H1 (cell line): ENCODE results near the gene F8. TPM values are rescaled to one million over a fixed set of nuclear protein-coding genes. Genes with fewer than 3 reads are reported as not detected.

Source experiments
- CTCF ChIA-PET: fragments of 300-600 bp; sonication (Branson Sonifier 250); formaldehyde crosslinking; loops from one replicate; lab custom pipeline; 2021; ENCODE audit not compliant: partially characterized antibody; lab: Charles Lee
- POLR2A ChIA-PET: fragments of 300-600 bp; sonication (Branson Sonifier 250); formaldehyde crosslinking; loops from one replicate; lab custom pipeline; 2021; ENCODE audit warnings: inconsistent platforms; ENCODE audit not compliant: partially characterized antibody; lab: Charles Lee
- DNase-seq, 2 experiments: peaks; one replicate each; pipeline versions ENCODE4 v3.0.0 to v3.0.0-alpha.2; 2010 to 2022; ENCODE audit warnings: low spot score in 2 of 2, low read depth in 1 of 2, mixed read lengths in 1 of 2
- FAIRE-seq: peaks from 2 replicates; lab custom pipeline; 2011; peaks lifted over from hg19 to GRCh38; lab: Jason Lieb, UNC
- H2AFZ ChIP-seq: 2 replicates; pipeline ENCODE4 v1.8.1; 2012; ENCODE audit warnings: low read length, inconsistent platforms
- H2AK5ac ChIP-seq: 2 replicates; pipeline ENCODE4 v1.6.1; 2013; ENCODE audit warnings: low read depth, low read length
- H2BK120ac ChIP-seq: replicated peaks from 2 replicates; pipeline ENCODE3; 2013; ENCODE audit warnings: low read depth, low read length, inconsistent platforms
- H2BK12ac ChIP-seq: 2 replicates; pipeline ENCODE4 v1.6.1; 2013; ENCODE audit warnings: low read depth, low read length
- H2BK15ac ChIP-seq: 2 replicates; pipeline ENCODE4 v1.6.1; 2013; ENCODE audit warnings: low read length
- H2BK20ac ChIP-seq: 2 replicates; pipeline ENCODE4 v1.6.1; 2013; ENCODE audit warnings: low read length
- H2BK5ac ChIP-seq: 2 replicates; pipeline ENCODE4 v1.6.1; 2013; ENCODE audit warnings: low read depth, low read length
- H3K14ac ChIP-seq: 2 replicates; pipeline ENCODE4 v1.6.1; 2013; ENCODE audit warnings: inconsistent platforms; ENCODE audit not compliant: insufficient read length
- H3K18ac ChIP-seq: 2 replicates; pipeline ENCODE4 v1.6.1; 2013; ENCODE audit warnings: low read length; ENCODE audit errors: extremely low read depth
- H3K23ac ChIP-seq: 2 replicates; pipeline ENCODE4 v1.6.1; 2013; ENCODE audit warnings: inconsistent platforms; ENCODE audit not compliant: insufficient read length
- H3K23me2 ChIP-seq: 2 replicates; pipeline ENCODE4 v1.6.1; 2013; ENCODE audit warnings: low read depth, low read length
- H3K27ac ChIP-seq: 2 replicates; pipeline ENCODE4 v1.6.1; 2011; ENCODE audit warnings: low read depth, low read length, inconsistent platforms
- H3K27me3 ChIP-seq, 4 experiments: replicated peaks in 1 of 4; 1 replicate in 1 of 4; 2 replicates in 3 of 4; pipeline versions ENCODE4 v1.6.1 to v1.8.1; 2011 to 2013; ENCODE audit warnings: low read length in 3 of 4, mild to moderate bottlenecking in 3 of 4, inconsistent platforms in 2 of 4, mixed read lengths in 2 of 4, moderate library complexity in 1 of 4; ENCODE audit not compliant: control insufficient read depth in 3 of 4, insufficient read depth in 3 of 4; ENCODE audit errors: extremely low read depth in 1 of 4
- H3K36me3 ChIP-seq, 4 experiments: 2 replicates each; pipeline versions ENCODE4 v1.6.1 to v1.8.1; 2011 to 2013; ENCODE audit warnings: mild to moderate bottlenecking in 4 of 4, low read length in 3 of 4, moderate library complexity in 2 of 4, control low read depth in 1 of 4, inconsistent platforms in 1 of 4; ENCODE audit not compliant: insufficient read depth in 4 of 4, control insufficient read depth in 2 of 4
- H3K4ac ChIP-seq: replicated peaks from 2 replicates; pipeline ENCODE3; 2013; ENCODE audit warnings: low read length, low read depth, mixed read lengths, inconsistent platforms; ENCODE audit not compliant: insufficient read length
- H3K4me1 ChIP-seq, 4 experiments: replicated peaks in 1 of 4; 1 replicate in 1 of 4; 2 replicates in 3 of 4; pipeline versions ENCODE4 v1.6.1 to v1.8.1; 2011 to 2013; ENCODE audit warnings: low read length in 3 of 4, inconsistent platforms in 2 of 4, mixed read lengths in 1 of 4; ENCODE audit not compliant: insufficient read depth in 4 of 4, control insufficient read depth in 3 of 4
- H3K4me2 ChIP-seq, 2 experiments: 2 replicates each; pipeline versions ENCODE4 v1.6.1 to v1.8.1; 2011 to 2013; ENCODE audit warnings: low read depth in 2 of 2, low read length in 2 of 2, control low read depth in 1 of 2, inconsistent platforms in 1 of 2, mild to moderate bottlenecking in 1 of 2; ENCODE audit not compliant: insufficient read depth in 1 of 2
- H3K4me3 ChIP-seq, 4 experiments: fragments of 200-600, 300-600 bp in 1 of 4; sonication (generic), shearing (Covaris generic), sonication (Bioruptor Twin) in 1 of 4; 2 replicates each; pipeline versions ENCODE4 v1.5.1 to v1.8.1; 2011 to 2016; ENCODE audit warnings: low read length in 4 of 4, low read depth in 3 of 4, control low read depth in 2 of 4, inconsistent platforms in 2 of 4, mild to moderate bottlenecking in 2 of 4, mixed read lengths in 1 of 4, moderate library complexity in 1 of 4; ENCODE audit not compliant: insufficient read depth in 2 of 4; ENCODE audit errors: extremely low read depth in 1 of 4
- H3K56ac ChIP-seq: replicated peaks from 2 replicates; pipeline ENCODE3; 2013; ENCODE audit warnings: low read depth, mild to moderate bottlenecking, mixed read lengths, low read length, inconsistent platforms; ENCODE audit not compliant: insufficient read length
- H3K79me1 ChIP-seq: 2 replicates; pipeline ENCODE4 v1.6.1; 2013; ENCODE audit warnings: low read depth, low read length, control low read depth
- H3K79me2 ChIP-seq, 2 experiments: 2 replicates each; pipeline versions ENCODE4 v1.6.1 to v1.8.1; 2012 to 2013; ENCODE audit warnings: low read length in 2 of 2, mild to moderate bottlenecking in 2 of 2, inconsistent platforms in 1 of 2; ENCODE audit not compliant: insufficient read depth in 2 of 2, control insufficient read depth in 1 of 2
- H3K9ac ChIP-seq, 4 experiments: replicated peaks in 1 of 4; 1 replicate in 1 of 4; 2 replicates in 3 of 4; pipeline versions ENCODE4 v1.6.1 to v1.8.1; 2011 to 2013; ENCODE audit warnings: low read depth in 3 of 4, low read length in 3 of 4, control low read depth in 2 of 4, mild to moderate bottlenecking in 2 of 4, moderate library complexity in 2 of 4, inconsistent platforms in 1 of 4; ENCODE audit errors: extremely low read depth in 1 of 4
- H3K9me3 ChIP-seq, 2 experiments: 2 replicates each; pipeline versions ENCODE4 v1.6.1 to v1.8.1; 2012 to 2013; ENCODE audit warnings: mild to moderate bottlenecking in 2 of 2, moderate library complexity in 2 of 2, control low read depth in 1 of 2, inconsistent platforms in 1 of 2, low read depth in 1 of 2, low read length in 1 of 2, mixed read lengths in 1 of 2; ENCODE audit not compliant: insufficient read depth in 2 of 2
- H4K20me1 ChIP-seq, 2 experiments: replicated peaks in 1 of 2; 2 replicates each; pipeline versions ENCODE3 to v1.8.1; 2011 to 2013; ENCODE audit warnings: inconsistent platforms in 2 of 2, low read length in 2 of 2, mild to moderate bottlenecking in 1 of 2; ENCODE audit not compliant: insufficient read depth in 2 of 2, control insufficient read depth in 1 of 2
- H4K5ac ChIP-seq: 2 replicates; pipeline ENCODE4 v1.6.1; 2013; ENCODE audit warnings: low read length, low read depth, mixed read lengths, inconsistent platforms; ENCODE audit not compliant: insufficient read length
- H4K8ac ChIP-seq: 2 replicates; pipeline ENCODE4 v1.8.0; 2013; ENCODE audit warnings: mild to moderate bottlenecking, moderate library complexity, low read length, inconsistent platforms; ENCODE audit not compliant: insufficient read depth; ENCODE audit errors: extremely low read depth
- H4K91ac ChIP-seq: replicated peaks from 2 replicates; pipeline ENCODE3; 2013; ENCODE audit warnings: low read length, mixed read lengths, inconsistent platforms; ENCODE audit not compliant: insufficient read length
- BRCA1 ChIP-seq: IDR thresholded peaks from 2 replicates; pipeline ENCODE4 v1.6.1; 2012; ENCODE audit warnings: low read depth, low read length, improper control_type of control experiment
- CBX5 ChIP-seq: fragments of 300-800, 300-1000 bp; sonication (generic); IDR thresholded peaks from 2 replicates; pipeline ENCODE4 v1.7.1; 2016; ENCODE audit warnings: antibody characterized with exemption, low read length, low read depth
- CREB1 ChIP-seq: IDR thresholded peaks from 2 replicates; pipeline ENCODE4 v1.6.1; 2012; ENCODE audit warnings: inconsistent platforms
- EGR1 ChIP-seq: IDR thresholded peaks from 2 replicates; pipeline ENCODE4 v1.6.1; 2011; ENCODE audit warnings: low read depth, low read length, borderline replicate concordance
- GTF2F1 ChIP-seq: IDR thresholded peaks from 2 replicates; pipeline ENCODE4 v1.6.1; 2012; ENCODE audit warnings: low read depth, low read length, improper control_type of control experiment, borderline replicate concordance
- HDAC2 ChIP-seq, 2 experiments: fragments of 300-600 bp in 1 of 2; sonication (generic) in 1 of 2; IDR thresholded peaks; 2 replicates each; pipeline ENCODE4 v1.6.1; 2011 to 2012; ENCODE audit warnings: low read depth in 2 of 2, low read length in 2 of 2, mild to moderate bottlenecking in 2 of 2, moderate library complexity in 2 of 2, borderline replicate concordance in 1 of 2, inconsistent platforms in 1 of 2
- JUN ChIP-seq: IDR thresholded peaks from 2 replicates; pipeline ENCODE4 v1.6.1; 2011; ENCODE audit warnings: low read depth, mild to moderate bottlenecking, improper control_type of control experiment, low read length
- MAX ChIP-seq: IDR thresholded peaks from 2 replicates; pipeline ENCODE4 v1.6.1; 2012; ENCODE audit warnings: inconsistent platforms
- PHF8 ChIP-seq: fragments of 200-600 bp; sonication (generic); conservative IDR thresholded peaks from 2 replicates; pipeline ENCODE4 v1.7.1; 2012; ENCODE audit warnings: low read depth, mild to moderate bottlenecking, inconsistent platforms, low read length, moderate library complexity
- POLR2A ChIP-seq, 2 experiments: IDR thresholded peaks; 1 replicate in 1 of 2; 2 replicates in 1 of 2; pipeline ENCODE4 v1.6.1; 2011; ENCODE audit warnings: low read depth in 2 of 2, low read length in 2 of 2, mild to moderate bottlenecking in 2 of 2; ENCODE audit errors: control extremely low read depth in 1 of 2
- POLR2AphosphoS5 ChIP-seq: IDR thresholded peaks from 2 replicates; pipeline ENCODE4 v1.6.1; 2011; ENCODE audit warnings: low read depth, low read length
- RFX5 ChIP-seq: IDR thresholded peaks from 2 replicates; pipeline ENCODE4 v1.6.1; 2011; ENCODE audit warnings: low read depth, low read length, improper control_type of control experiment, borderline replicate concordance
- SP4 ChIP-seq: IDR thresholded peaks from 2 replicates; pipeline ENCODE4 v1.6.1; 2012; ENCODE audit warnings: low read length, inconsistent platforms
- TBP ChIP-seq: IDR thresholded peaks from 2 replicates; pipeline ENCODE4 v1.6.1; 2011; ENCODE audit warnings: low read depth, low read length, improper control_type of control experiment
- USF2 ChIP-seq: IDR thresholded peaks from 2 replicates; pipeline ENCODE4 v1.6.1; 2011; ENCODE audit warnings: low read length, improper control_type of control experiment
- WGBS, 2 experiments: shearing (Covaris generic) in 1 of 2; methylation state at CpG; one replicate each; pipeline versions ENCODE4 v1.1.6 to v1.1.7; 2013 to 2015; ENCODE audit warnings: low lambda C conversion rate in 2 of 2, mixed read lengths in 2 of 2, inconsistent platforms in 1 of 2, low coverage in 1 of 2, missing lambda C conversion rate in 1 of 2; ENCODE audit not compliant: insufficient replicate concordance in 2 of 2, insufficient coverage in 1 of 2, insufficient read length in 1 of 2; ENCODE audit errors: extremely low coverage in 1 of 2, missing lambda C conversion rate in 1 of 2; 5-methylcytosine and 5-hydroxymethylcytosine counted together
- polyA plus RNA-seq, 7 experiments: library from polyadenylated mRNA; depleted of rRNA in 3 of 7; stranded (reverse) in 5 of 7; unstranded in 2 of 7; fragments of >200 nt in 5 of 7; fragments of 200-250 nt in 2 of 7; gene quantifications; 1 replicate in 5 of 7; 2 replicates in 1 of 7; 4 replicates in 1 of 7; pipeline versions ENCODE4 v1.2.1 to v1.2.3, GENCODE V29; 2011 to 2013; ENCODE audit warnings: missing spikeins in 2 of 7, mixed read lengths in 2 of 7
- total RNA-seq: library from RNA; stranded (reverse); fragmentation: NEBNext Ultra II Directional; extraction: Animal tissue kit (Norgen Biotek cat#: 25700); gene quantifications from 2 replicates; pipeline ENCODE4 v1.2.1, GENCODE V29; 2021

Gene F8
- total and polyA plus RNA-seq, 2 of the 8 experiments (the other 6 are each of a cell fraction or from before 2014, with no cell fraction given): 1.1 to 2.6 TPM

GRCh38 chrX:155053656-155054055 lies 31.1 kb upstream of the F8 start:
- no peak overlapping the region for H3K18ac ChIP-seq
- DNase-seq: no peak
- H3K14ac ChIP-seq: no peak overlapping the region
- H3K4me1 ChIP-seq: no peaks in the 10 kb centered on the region
- H3K9me3 ChIP-seq: no peaks in the 10 kb centered on the region
- no peak overlapping the region for H3K23ac ChIP-seq
- CTCF ChIA-PET: interaction anchor here (3.8 kb wide), 1 partner anchor 8 kb away, joined by 15 read pairs; no protein-coding TSS in a partner anchor
- no peaks in the 10 kb centered on the region for H3K79me2 ChIP-seq
- no peak overlapping the region for H2AFZ ChIP-seq
- H2BK12ac ChIP-seq: no peak overlapping the region
- no peak overlapping the region for H4K8ac ChIP-seq
- no peak overlapping the region for H4K91ac ChIP-seq
- H3K56ac ChIP-seq: no peak overlapping the region
- no peaks in the 10 kb centered on the region for H3K79me1 ChIP-seq
- H3K4me2 ChIP-seq: no peak overlapping the region
- H3K4ac ChIP-seq: no peak overlapping the region
- no peak overlapping the region for H3K4me3 ChIP-seq
- POLR2A ChIA-PET: no interaction called here
- no peak overlapping the region for H2BK20ac ChIP-seq
- no peak overlapping the region for H2BK5ac ChIP-seq
- no peak overlapping the region for H2BK120ac ChIP-seq
- 91% methylated on average over 3 of the region's 3 CpGs; no CpG with 5 or more reads in 1 of the 2 experiments for WGBS, 2 experiments
- H3K36me3 ChIP-seq: no peaks in the 10 kb centered on the region; a peak in 1 of 8 replicates
- no peaks in the 10 kb centered on the region for H3K23me2 ChIP-seq
- no peak for FAIRE-seq
- H3K9ac ChIP-seq: no peak overlapping the region
- no peaks in the 10 kb centered on the region for H3K27me3 ChIP-seq
- H2AK5ac ChIP-seq: no peak overlapping the region
- no peak overlapping the region for H4K5ac ChIP-seq
- H2BK15ac ChIP-seq: no peak overlapping the region
- no peaks in the 10 kb centered on the region for H4K20me1 ChIP-seq
- H3K27ac ChIP-seq: no peak overlapping the region
- TF ChIP-seq USF2: no peak
- no peak for TF ChIP-seq RFX5
- no peak for TF ChIP-seq SP4
- no peak for TF ChIP-seq CREB1
- TF ChIP-seq PHF8: no peak
- TF ChIP-seq JUN: no peak
- TF ChIP-seq TBP: no peak
- TF ChIP-seq GTF2F1: no peak
- TF ChIP-seq EGR1: no peak
- no peak for TF ChIP-seq HDAC2 (IDR thresholded peaks at IDR 0.05; ENCODE audit: borderline replicate concordance in 1 of 2, low read depth in 2 of 2, low read length in 2 of 2)
- no peak for TF ChIP-seq POLR2AphosphoS5
- TF ChIP-seq CBX5: no peak
- no peak for TF ChIP-seq BRCA1
- TF ChIP-seq POLR2A (IDR thresholded peaks at IDR 0.05; ENCODE audit: control extremely low read depth in 1 of 2, low read depth in 2 of 2, low read length in 2 of 2): no peak
- no peak for TF ChIP-seq MAX
